Transverse colon (tissue), 4 donors: ENCODE data around the gene DUS4L. TPM values are rescaled to one million over a fixed set of nuclear protein-coding genes. Genes with fewer than 3 reads are reported as not detected.
A peak's percentile ranks its signal among the peaks of the same experiment; 100 is the strongest.

Experiments
- DNase-seq: peaks from one replicate; pipeline ENCODE4 v3.0.0-alpha.2; 2019
- H3K27ac ChIP-seq, 4 donors: fragments of 200-600 bp; sonication (generic); 2 replicates each; pipeline ENCODE4 v1.5.1; 2016 to 2018; ENCODE audit warnings: inconsistent platforms in 4 of 4
- H3K27me3 ChIP-seq: fragments of 200-600 bp; sonication (generic); 2 replicates; pipeline ENCODE4 v1.5.1; 2017; ENCODE audit warnings: inconsistent platforms
- H3K36me3 ChIP-seq, 4 donors: fragments of 200-600 bp; sonication (generic); 2 replicates each; pipeline ENCODE4 v1.5.1; 2017 to 2019; ENCODE audit warnings: inconsistent platforms in 4 of 4
- H3K4me1 ChIP-seq, 4 donors: fragments of 200-600 bp; sonication (generic); 2 replicates each; pipeline ENCODE4 v1.5.1; 2017 to 2020; ENCODE audit warnings: inconsistent platforms in 4 of 4
- H3K4me3 ChIP-seq, 4 donors: fragments of 200-600 bp; sonication (generic); 1 replicate in 1 of 4; 2 replicates in 3 of 4; pipeline versions ENCODE4 v1.5.1 to v1.6.1; 2017 to 2019; ENCODE audit warnings: inconsistent platforms in 4 of 4
- H3K9me3 ChIP-seq, 2 donors: fragments of 200-600 bp; sonication (generic); 2 replicates each; pipeline ENCODE4 v1.5.1; 2017 to 2019; ENCODE audit warnings: inconsistent platforms in 2 of 2
- EP300 ChIP-seq: sonication (generic); formaldehyde crosslinking; IDR thresholded peaks from one replicate; pipeline ENCODE4 v1.6.1; 2017; ENCODE audit warnings: antibody characterized with exemption, low read depth
- POLR2A ChIP-seq: fragments of 450-650 bp; IDR thresholded peaks from one replicate; pipeline ENCODE4 v1.6.1; 2016; ENCODE audit warnings: antibody characterized with exemption, mild to moderate bottlenecking, moderate library complexity
- POLR2AphosphoS5 ChIP-seq, 3 donors: sonication (generic); formaldehyde crosslinking; IDR thresholded peaks; one replicate each; pipeline ENCODE4 v1.6.1; 2016; ENCODE audit warnings: antibody characterized with exemption in 3 of 3
- WGBS, 2 donors: methylation state at CpG; one replicate each; pipeline ENCODE4 v1.1.5; 2018; ENCODE audit warnings: low coverage in 1 of 2; 5-methylcytosine and 5-hydroxymethylcytosine counted together
- in situ Hi-C, 4 donors: fragments of 200-750 bp; cut with MboI; loops; one replicate each; pipeline versions ENCODE4 v1.15.0 to v1.15.1; 2017; ENCODE audit warnings: low sequenced_read_pairs in 3 of 4, low pct_ligation_motif_present in 1 of 4, low pct_unique_long_range_greater_than_20kb in 1 of 4
- intact Hi-C: fragments of 100-400 bp; cut with DNase I; formaldehyde crosslinking; loops from one replicate; pipeline ENCODE4 v1.15.1; 2023; ENCODE audit warnings: low total_unique reads
- total RNA-seq, 4 donors: library from RNA; depleted of rRNA; stranded (reverse); fragments of >200 nt; gene quantifications; one replicate each; pipeline ENCODE4 v1.1.0, GENCODE V29; 2016
- TF ChIP-seq, protein P1 (sequence below), 5 experiments: fragments of 200-600 bp in 3 of 5; fragments of 450-650 bp in 2 of 5; sonication (generic) in 3 of 5; IDR thresholded peaks; 1 replicate in 2 of 5; 2 replicates in 3 of 5; pipeline ENCODE4 v1.5.1; 2016 to 2017; ENCODE audit warnings: antibody characterized with exemption in 5 of 5, inconsistent platforms in 3 of 5, mild to moderate bottlenecking in 2 of 5, moderate library complexity in 1 of 5

Gene DUS4L
- total RNA-seq, 4 donors from 2014 or later, result 1.2 to 10.2 (median 4.4) TPM

DNA sequence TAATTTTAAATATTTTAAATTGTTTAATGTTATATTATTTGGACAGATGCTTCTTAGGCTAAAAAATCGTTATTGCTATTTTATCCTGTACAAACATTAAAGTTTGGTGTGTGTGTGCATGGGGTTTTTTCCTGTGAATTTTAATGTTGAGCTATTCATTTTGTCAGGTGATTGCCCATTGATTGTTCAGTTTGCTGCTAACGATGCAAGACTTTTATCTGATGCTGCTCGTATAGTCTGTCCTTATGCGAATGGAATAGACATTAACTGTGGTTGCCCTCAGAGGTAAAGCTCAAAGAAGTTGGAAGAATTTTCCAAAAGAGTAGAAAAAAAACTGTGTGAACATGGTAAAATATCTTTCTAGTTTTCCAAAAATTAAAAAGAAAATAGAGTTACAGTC, 9.8 kb downstream of the DUS4L start:
- no peaks in the 10 kb centered on the region for H3K36me3 ChIP-seq
- DNase-seq, result no peak
- 91 to 94% methylated on average over 4 of the region's 4 CpGs for WGBS, 2 donors
- in situ Hi-C loops, result loop anchor here in 2 of 4 donors (25.0 kb wide), 1 partner anchor 164 kb away; the partner anchor contains the start of gene CBLL1 (in 2 of the 2)
- no peak overlapping the region for H3K27ac ChIP-seq
- no peaks in the 10 kb centered on the region for H3K4me1 ChIP-seq
- no peak overlapping the region for H3K4me3 ChIP-seq
- H3K9me3 ChIP-seq, result no peaks in the 10 kb centered on the region
- no peaks in the 10 kb centered on the region for H3K27me3 ChIP-seq
- TF ChIP-seq POLR2A (no peak), POLR2AphosphoS5 (IDR thresholded peaks at IDR 0.05) (no peak), EP300 (no peak)
- TF ChIP-seq, protein P1, sequence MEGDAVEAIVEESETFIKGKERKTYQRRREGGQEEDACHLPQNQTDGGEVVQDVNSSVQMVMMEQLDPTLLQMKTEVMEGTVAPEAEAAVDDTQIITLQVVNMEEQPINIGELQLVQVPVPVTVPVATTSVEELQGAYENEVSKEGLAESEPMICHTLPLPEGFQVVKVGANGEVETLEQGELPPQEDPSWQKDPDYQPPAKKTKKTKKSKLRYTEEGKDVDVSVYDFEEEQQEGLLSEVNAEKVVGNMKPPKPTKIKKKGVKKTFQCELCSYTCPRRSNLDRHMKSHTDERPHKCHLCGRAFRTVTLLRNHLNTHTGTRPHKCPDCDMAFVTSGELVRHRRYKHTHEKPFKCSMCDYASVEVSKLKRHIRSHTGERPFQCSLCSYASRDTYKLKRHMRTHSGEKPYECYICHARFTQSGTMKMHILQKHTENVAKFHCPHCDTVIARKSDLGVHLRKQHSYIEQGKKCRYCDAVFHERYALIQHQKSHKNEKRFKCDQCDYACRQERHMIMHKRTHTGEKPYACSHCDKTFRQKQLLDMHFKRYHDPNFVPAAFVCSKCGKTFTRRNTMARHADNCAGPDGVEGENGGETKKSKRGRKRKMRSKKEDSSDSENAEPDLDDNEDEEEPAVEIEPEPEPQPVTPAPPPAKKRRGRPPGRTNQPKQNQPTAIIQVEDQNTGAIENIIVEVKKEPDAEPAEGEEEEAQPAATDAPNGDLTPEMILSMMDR (IDR thresholded peaks at IDR 0.05), result no peak
- intact Hi-C loops, result no loop called here

DNA sequence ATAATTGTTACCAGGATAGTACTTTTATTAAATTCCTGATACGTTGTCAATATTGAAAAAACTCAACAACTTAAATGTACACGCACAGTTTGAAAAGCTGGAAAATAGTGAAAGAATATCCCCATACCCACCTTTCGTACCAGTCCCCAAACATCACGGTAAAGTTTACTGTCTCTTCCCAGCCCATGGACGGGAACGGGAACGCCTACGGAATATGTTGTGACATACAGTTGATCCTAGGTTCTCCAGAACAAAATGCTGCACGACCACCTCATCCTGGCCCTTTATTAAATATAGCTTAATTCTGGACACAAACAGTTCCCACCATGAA, 15.7 kb downstream of the DUS4L start:
- intact Hi-C loops (no loop called here), in situ Hi-C loops (loop anchor here in 1 of 4 donors (25.0 kb wide), 2 partner anchors 283 to 392 kb away; no protein-coding TSS in a partner anchor)
- 0 to 3% methylated on average over 7 to 9 of the region's 9 CpGs for WGBS, 2 donors
- TF ChIP-seq EP300 (no peak), POLR2AphosphoS5 (IDR thresholded peaks at IDR 0.05) (no peak), POLR2A (no peak)
- TF ChIP-seq, protein P1 (IDR thresholded peaks at IDR 0.05), result no peak
- no peaks in the 10 kb centered on the region for H3K9me3 ChIP-seq
- H3K4me1 ChIP-seq, result peaks cover 13 to 38% (median 20%) of the 10 kb centered on the region in 4 donors
- peak overlapping the region; percentile 69 to 86 (median 79) for H3K4me3 ChIP-seq
- H3K27ac ChIP-seq, result peak overlapping the region; percentile 95 to 97 (median 96)
- no peaks in the 10 kb centered on the region for H3K36me3 ChIP-seq
- no peaks in the 10 kb centered on the region for H3K27me3 ChIP-seq
- no peak for DNase-seq

DNA sequence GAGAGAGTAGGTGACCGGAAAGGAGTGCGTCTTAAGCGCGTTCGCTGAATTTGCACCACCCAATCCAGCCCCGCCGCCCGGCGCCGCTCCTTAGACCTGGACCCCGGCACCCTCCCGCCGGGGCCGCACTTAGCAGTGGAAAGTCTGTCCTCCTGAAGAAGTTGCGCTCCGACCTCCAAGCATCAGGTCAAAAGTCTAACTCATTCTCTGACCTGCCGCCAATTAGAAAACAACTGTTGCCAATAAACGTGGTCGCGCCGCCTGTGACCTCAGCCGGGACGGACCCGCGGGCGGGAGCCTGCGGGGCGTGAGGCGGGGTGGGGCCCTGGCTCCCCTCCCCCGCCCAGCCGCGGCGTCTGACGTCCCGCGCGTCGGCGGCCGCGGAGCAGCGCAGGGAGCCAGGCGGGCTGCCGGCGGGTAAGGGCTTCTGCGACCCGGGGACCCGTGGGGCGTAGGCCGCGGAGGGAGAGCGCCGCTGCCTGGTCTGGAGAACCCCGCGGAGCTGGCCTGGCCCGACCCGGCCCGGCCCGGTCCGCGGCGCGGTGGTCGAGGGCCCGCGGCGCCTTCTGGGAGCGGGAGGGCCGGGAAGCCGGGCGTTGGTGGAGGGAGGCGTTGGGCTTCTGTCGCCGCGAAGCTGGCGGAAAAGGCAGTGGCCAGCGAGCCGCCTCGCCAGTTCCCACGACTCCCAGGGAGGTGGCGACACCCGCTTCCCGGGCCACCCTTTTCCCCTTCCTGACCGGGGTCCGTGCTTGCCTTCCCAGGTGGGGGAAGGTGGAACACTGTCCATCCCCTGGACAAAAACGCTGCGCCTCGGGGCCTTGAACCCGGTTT, 16.3 kb downstream of the DUS4L start, which contains the start of gene BCAP29:
TSS of gene BCAP29 (plus strand) at position 362 of the 831 bp plus-strand sequence. CDS start 527 bp downstream, outside the sequence.
- 1% methylated on average over 72 of the region's 89 CpGs; no CpG with 5 or more reads in 1 of the 2 donors for WGBS, 2 donors
- DNase-seq, result peak; percentile 81
- Histone ChIP-seq H3K9me3 (no peaks in the 10 kb centered on the region), H3K36me3 (no peaks in the 10 kb centered on the region), H3K27me3 (no peaks in the 10 kb centered on the region), H3K27ac (peak within 1 kb of the TSS; percentile 95 to 97 (median 96)), H3K4me1 (peaks cover 13 to 42% (median 20%) of the 10 kb centered on the region in 4 donors), H3K4me3 (peak within 1 kb of the TSS; percentile 69 to 86 (median 79))
- TF ChIP-seq POLR2A, result peak; percentile 59
- TF ChIP-seq POLR2AphosphoS5 (IDR thresholded peaks at IDR 0.05), result peak; percentile 10 to 88 (median 77)
- peak; percentile 25 for TF ChIP-seq EP300
- TF ChIP-seq, protein P1 (IDR thresholded peaks at IDR 0.05), result peak in 3 of 5 experiments; percentile 22 to 40 (median 25)
- intact Hi-C loops, result no loop called here
- in situ Hi-C loops, result loop anchor here in 1 of 4 donors (25.0 kb wide), 2 partner anchors 282 to 393 kb away; no protein-coding TSS in a partner anchor

DNA sequence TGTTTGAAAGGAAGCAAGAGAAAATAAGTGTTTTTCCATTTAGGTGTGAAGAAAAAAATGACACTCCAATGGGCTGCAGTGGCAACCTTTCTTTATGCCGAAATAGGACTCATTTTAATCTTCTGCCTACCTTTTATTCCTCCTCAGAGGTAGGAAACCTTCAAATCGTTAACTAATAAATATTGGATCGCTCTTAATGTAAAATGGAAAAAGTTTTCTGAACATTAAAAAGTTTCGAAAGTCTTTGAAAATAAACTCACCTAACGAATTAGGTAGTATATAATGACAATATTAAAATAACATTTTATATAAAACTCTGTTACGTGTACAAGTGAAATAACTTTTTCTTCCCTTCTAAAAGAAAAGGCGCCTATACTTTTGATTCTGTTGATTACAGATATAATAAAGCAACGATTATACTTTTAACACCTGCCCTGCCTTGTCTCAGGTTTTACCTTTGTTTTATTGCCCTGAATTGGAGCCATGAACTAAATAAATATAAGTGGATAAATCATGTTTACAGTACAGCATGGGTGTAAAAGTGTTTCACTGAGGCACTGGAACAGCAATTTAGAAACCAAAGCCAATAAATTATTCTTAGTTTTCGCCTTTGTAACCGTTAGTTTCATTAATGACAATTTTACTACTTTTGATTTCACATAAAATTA, 17.1 kb downstream of the DUS4L start:
- no peaks in the 10 kb centered on the region for H3K36me3 ChIP-seq
- in situ Hi-C loops, result loop anchor here in 1 of 4 donors (25.0 kb wide), 2 partner anchors 281 to 394 kb away; no protein-coding TSS in a partner anchor
- H3K4me3 ChIP-seq, result peak overlapping the region; percentile 69 to 86 (median 79)
- peaks cover 13 to 49% (median 20%) of the 10 kb centered on the region in 4 donors for H3K4me1 ChIP-seq
- intact Hi-C loops, result no loop called here
- WGBS, 2 donors, result 26 to 28% methylated on average over 10 of the region's 10 CpGs
- H3K27ac ChIP-seq, result peak overlapping the region; percentile 95 to 97 (median 96)
- DNase-seq, result no peak
- TF ChIP-seq POLR2A, result no peak
- TF ChIP-seq EP300, result no peak
- no peak for TF ChIP-seq POLR2AphosphoS5 (IDR thresholded peaks at IDR 0.05)
- TF ChIP-seq, protein P1 (IDR thresholded peaks at IDR 0.05), result no peak
- H3K9me3 ChIP-seq, result no peaks in the 10 kb centered on the region
- H3K27me3 ChIP-seq, result no peaks in the 10 kb centered on the region
